ENCODE results near the gene BBS9.
"Not testable (repeated sequence)": the region's sequence is repeated elsewhere in the genome, so short reads cannot be mapped to it uniquely, and the experiment has no call there.

Gene BBS9

GRCh38 chr7:33495207-33495606, 365.8 kb downstream of the BBS9 start:
- DNase-seq (ENCODE audit: low read depth in 3 of 3): no peak

GRCh38 chr7:33497051-33497450, 367.7 kb downstream of the BBS9 start:
- DNase-seq (ENCODE audit: low read depth in 3 of 3): no peak

GRCh38 chr7:33500703-33501701, 371.6 kb downstream of the BBS9 start:
- no peak for DNase-seq (ENCODE audit: low read depth in 3 of 3)

GRCh38 chr7:33503014-33503413, 373.6 kb downstream of the BBS9 start:
- DNase-seq (ENCODE audit: low read depth in 3 of 3): no peak

GRCh38 chr7:33503736-33504135, 374.4 kb downstream of the BBS9 start:
- no peak for DNase-seq (ENCODE audit: low read depth in 3 of 3)

GRCh38 chr7:33504266-33504665, 374.9 kb downstream of the BBS9 start:
- DNase-seq (ENCODE audit: low read depth in 3 of 3): no peak

- DNase-seq (ENCODE audit: low read depth in 3 of 3): no peak
Observed at GRCh38 chr7:33509206-33509605, 379.8 kb downstream of the BBS9 start.

- no peak for DNase-seq (ENCODE audit: low read depth in 3 of 3)
Observed at GRCh38 chr7:33511778-33512177, 382.4 kb downstream of the BBS9 start.

GRCh38 chr7:33516568-33516967, 387.2 kb downstream of the BBS9 start:
- no peak for DNase-seq (ENCODE audit: low read depth in 3 of 3)

- no peak for DNase-seq (ENCODE audit: low read depth in 3 of 3)
Observed at GRCh38 chr7:33517191-33517590, 387.8 kb downstream of the BBS9 start.

- DNase-seq (ENCODE audit: low read depth in 3 of 3): not testable (repeated sequence)
Observed at GRCh38 chr7:33527008-33527407, 397.6 kb downstream of the BBS9 start.

- DNase-seq (ENCODE audit: low read depth in 3 of 3): not testable (repeated sequence)
Observed at GRCh38 chr7:33527613-33528012, 398.2 kb downstream of the BBS9 start.

GRCh38 chr7:33529070-33529469, 399.7 kb downstream of the BBS9 start:
- DNase-seq (ENCODE audit: low read depth in 3 of 3): no peak

GRCh38 chr7:33530664-33531063, 401.3 kb downstream of the BBS9 start:
- no peak for DNase-seq (ENCODE audit: low read depth in 3 of 3)

GRCh38 chr7:33531888-33532287, 402.5 kb downstream of the BBS9 start:
- no peak for DNase-seq (ENCODE audit: low read depth in 3 of 3)

GRCh38 chr7:33534833-33535232, 405.5 kb downstream of the BBS9 start:
- DNase-seq (ENCODE audit: low read depth in 3 of 3): no peak

GRCh38 chr7:33535989-33536388, 406.6 kb downstream of the BBS9 start:
- no peak for DNase-seq (ENCODE audit: low read depth in 3 of 3)

- no peak for DNase-seq (ENCODE audit: low read depth in 3 of 3)
Observed at GRCh38 chr7:33536398-33537103, 407.2 kb downstream of the BBS9 start.

GRCh38 chr7:33537104-33537477, 407.7 kb downstream of the BBS9 start:
- DNase-seq (ENCODE audit: low read depth in 3 of 3): no peak

GRCh38 chr7:33539198-33539597, 409.8 kb downstream of the BBS9 start:
- no peak for DNase-seq (ENCODE audit: low read depth in 3 of 3)

- no peak for DNase-seq (ENCODE audit: low read depth in 3 of 3)
Observed at GRCh38 chr7:33539659-33540400, 410.5 kb downstream of the BBS9 start.

- DNase-seq (ENCODE audit: low read depth in 3 of 3): no peak
Observed at GRCh38 chr7:33547880-33548279, 418.5 kb downstream of the BBS9 start.

Measured in stimulated activated CD4-positive, alpha-beta T cell treated with anti-CD3 and anti-CD28 coated beads, TNF-alpha, amount 100 ng/mL, for 4 hours (primary cell).